Parathyroid adenoma (tissue), 2 donors: ENCODE results near the gene AUTS2.

ENCODE experiments used
- H2AFZ ChIP-seq: fragments of 300-600 bp; sonication (generic); one replicate; pipeline ENCODE4 v1.7.0; 2017; ENCODE audit warnings: antibody characterized with exemption, mild to moderate bottlenecking
- H3K27ac ChIP-seq: fragments of 300-600 bp; sonication (generic); one replicate; pipeline ENCODE4 v1.7.0; 2017
- H3K27me3 ChIP-seq: fragments of 300-600 bp; sonication (generic); one replicate; pipeline ENCODE4 v1.7.0; 2017; ENCODE audit warnings: low read length; ENCODE audit not compliant: control insufficient read depth, insufficient read depth
- H3K36me3 ChIP-seq: fragments of 300-600 bp; sonication (generic); one replicate; pipeline ENCODE4 v1.7.0; 2017; ENCODE audit warnings: low read length; ENCODE audit not compliant: control insufficient read depth, insufficient read depth
- H3K4me1 ChIP-seq: fragments of 300-600 bp; sonication (generic); one replicate; pipeline ENCODE4 v1.7.0; 2017; ENCODE audit warnings: control low read depth
- H3K4me2 ChIP-seq: fragments of 300-600 bp; sonication (generic); one replicate; pipeline ENCODE4 v1.7.0; 2017; ENCODE audit warnings: low read length
- H3K4me3 ChIP-seq: fragments of 300-600 bp; sonication (generic); one replicate; pipeline ENCODE4 v1.7.0; 2017; ENCODE audit warnings: low read depth, low read length
- H3K79me2 ChIP-seq: fragments of 300-600 bp; sonication (generic); one replicate; pipeline ENCODE4 v1.7.0; 2017; ENCODE audit warnings: control low read depth
- H3K9ac ChIP-seq: fragments of 300-600 bp; sonication (generic); one replicate; pipeline ENCODE4 v1.7.0; 2017; ENCODE audit warnings: mild to moderate bottlenecking
- H3K9me3 ChIP-seq: fragments of 300-600 bp; sonication (generic); one replicate; pipeline ENCODE4 v1.7.0; 2017; ENCODE audit warnings: low read length; ENCODE audit not compliant: control insufficient read depth
- TF ChIP-seq, protein P1 (sequence below): fragments of 300-600 bp; sonication (generic); IDR thresholded peaks from one replicate; pipeline ENCODE4 v1.7.0; 2017; ENCODE audit warnings: antibody characterized with exemption, mild to moderate bottlenecking
- donor health status: primary hyperparathyroidism.

AUTS2 gene

GRCh38 chr7:69883399-69883891 lies 285.2 kb downstream of the AUTS2 start:
- no peak overlapping the region for H3K4me3 ChIP-seq

GRCh38 chr7:69885431-69885830 lies 287.2 kb downstream of the AUTS2 start:
- TF ChIP-seq, protein P1, sequence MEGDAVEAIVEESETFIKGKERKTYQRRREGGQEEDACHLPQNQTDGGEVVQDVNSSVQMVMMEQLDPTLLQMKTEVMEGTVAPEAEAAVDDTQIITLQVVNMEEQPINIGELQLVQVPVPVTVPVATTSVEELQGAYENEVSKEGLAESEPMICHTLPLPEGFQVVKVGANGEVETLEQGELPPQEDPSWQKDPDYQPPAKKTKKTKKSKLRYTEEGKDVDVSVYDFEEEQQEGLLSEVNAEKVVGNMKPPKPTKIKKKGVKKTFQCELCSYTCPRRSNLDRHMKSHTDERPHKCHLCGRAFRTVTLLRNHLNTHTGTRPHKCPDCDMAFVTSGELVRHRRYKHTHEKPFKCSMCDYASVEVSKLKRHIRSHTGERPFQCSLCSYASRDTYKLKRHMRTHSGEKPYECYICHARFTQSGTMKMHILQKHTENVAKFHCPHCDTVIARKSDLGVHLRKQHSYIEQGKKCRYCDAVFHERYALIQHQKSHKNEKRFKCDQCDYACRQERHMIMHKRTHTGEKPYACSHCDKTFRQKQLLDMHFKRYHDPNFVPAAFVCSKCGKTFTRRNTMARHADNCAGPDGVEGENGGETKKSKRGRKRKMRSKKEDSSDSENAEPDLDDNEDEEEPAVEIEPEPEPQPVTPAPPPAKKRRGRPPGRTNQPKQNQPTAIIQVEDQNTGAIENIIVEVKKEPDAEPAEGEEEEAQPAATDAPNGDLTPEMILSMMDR: no peak

More at GRCh38 chr7:69883399-69883891, 285.2 kb downstream of the AUTS2 start:
- Histone ChIP-seq H3K27ac (no peak overlapping the region), H3K4me2 (no peak overlapping the region), H3K36me3 (no peaks in the 10 kb centered on the region), H3K27me3 (no peaks in the 10 kb centered on the region), H3K9me3 (no peaks in the 10 kb centered on the region), H3K4me1 (no peaks in the 10 kb centered on the region), H3K79me2 (no peaks in the 10 kb centered on the region), H3K9ac (no peak overlapping the region), H2AFZ (no peak overlapping the region)
- TF ChIP-seq, protein P1: no peak

GRCh38 chr7:69889338-69889975 lies 291.2 kb downstream of the AUTS2 start:
- Histone ChIP-seq H3K4me3 (no peak overlapping the region), H3K4me2 (no peak overlapping the region), H2AFZ (no peak overlapping the region), H3K79me2 (no peaks in the 10 kb centered on the region), H3K9me3 (no peaks in the 10 kb centered on the region), H3K27me3 (no peaks in the 10 kb centered on the region), H3K4me1 (peaks cover 2% of the 10 kb centered on the region), H3K9ac (no peak overlapping the region), H3K27ac (no peak overlapping the region), H3K36me3 (no peaks in the 10 kb centered on the region)
- TF ChIP-seq, protein P1: no peak

More at GRCh38 chr7:69885431-69885830, 287.2 kb downstream of the AUTS2 start:
- Histone ChIP-seq H3K36me3 (no peaks in the 10 kb centered on the region), H3K4me1 (no peaks in the 10 kb centered on the region), H3K9ac (no peak overlapping the region), H3K79me2 (no peaks in the 10 kb centered on the region), H3K27ac (no peak overlapping the region), H3K4me3 (no peak overlapping the region), H3K9me3 (no peaks in the 10 kb centered on the region), H2AFZ (no peak overlapping the region), H3K4me2 (no peak overlapping the region), H3K27me3 (no peaks in the 10 kb centered on the region)

- no peak overlapping the region for H3K27ac ChIP-seq
- peaks cover 2% of the 10 kb centered on the region for H3K4me1 ChIP-seq
- no peak overlapping the region for H3K4me3 ChIP-seq
- TF ChIP-seq, protein P1: no peak
- H3K79me2 ChIP-seq: no peaks in the 10 kb centered on the region
- H3K36me3 ChIP-seq: no peaks in the 10 kb centered on the region
- no peaks in the 10 kb centered on the region for H3K9me3 ChIP-seq
- no peak overlapping the region for H2AFZ ChIP-seq
- H3K27me3 ChIP-seq: no peaks in the 10 kb centered on the region
- no peak overlapping the region for H3K4me2 ChIP-seq
- no peak overlapping the region for H3K9ac ChIP-seq
These were observed 291.7 kb downstream of the AUTS2 start for GRCh38 chr7:69889976-69890351.

DNA sequence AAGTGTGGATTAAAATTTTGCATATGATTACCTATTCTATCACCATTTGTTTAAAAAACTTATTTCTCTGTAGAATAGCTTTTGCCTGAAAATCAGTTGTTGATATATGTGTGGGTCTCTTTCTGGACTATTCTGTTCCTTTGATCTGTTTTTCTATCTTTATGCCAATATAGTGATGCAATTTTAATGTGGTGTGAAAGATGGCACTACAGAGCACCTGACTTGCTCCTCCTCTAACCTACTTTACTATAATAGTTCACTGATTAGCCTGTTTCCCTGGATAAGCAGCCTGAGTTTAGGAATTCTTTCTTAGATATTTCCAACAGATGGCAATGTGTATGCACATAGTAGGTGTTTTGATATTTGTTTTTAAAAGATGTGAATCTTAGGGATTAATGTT lies 294.5 kb downstream of the AUTS2 start:
- TF ChIP-seq, protein P1: no peak
- Histone ChIP-seq H3K79me2 (no peaks in the 10 kb centered on the region), H3K27ac (no peak overlapping the region), H3K27me3 (no peaks in the 10 kb centered on the region), H3K9ac (no peak overlapping the region), H2AFZ (no peak overlapping the region), H3K4me2 (no peak overlapping the region), H3K4me1 (peaks cover 2% of the 10 kb centered on the region), H3K4me3 (no peak overlapping the region), H3K36me3 (no peaks in the 10 kb centered on the region), H3K9me3 (no peaks in the 10 kb centered on the region)
